Stimulated activated CD4-positive, alpha-beta T cell treated with anti-CD3 and anti-CD28 coated beads, TNF-alpha, amount 100 ng/mL, for 48 hours (primary cell): ENCODE data around the gene ZAR1.

Experiments used
- DNase-seq, 3 donors: peaks; one replicate each; pipeline ENCODE4 v3.0.0-alpha.2; 2020; ENCODE audit warnings: low read depth in 3 of 3

Gene ZAR1

DNA sequence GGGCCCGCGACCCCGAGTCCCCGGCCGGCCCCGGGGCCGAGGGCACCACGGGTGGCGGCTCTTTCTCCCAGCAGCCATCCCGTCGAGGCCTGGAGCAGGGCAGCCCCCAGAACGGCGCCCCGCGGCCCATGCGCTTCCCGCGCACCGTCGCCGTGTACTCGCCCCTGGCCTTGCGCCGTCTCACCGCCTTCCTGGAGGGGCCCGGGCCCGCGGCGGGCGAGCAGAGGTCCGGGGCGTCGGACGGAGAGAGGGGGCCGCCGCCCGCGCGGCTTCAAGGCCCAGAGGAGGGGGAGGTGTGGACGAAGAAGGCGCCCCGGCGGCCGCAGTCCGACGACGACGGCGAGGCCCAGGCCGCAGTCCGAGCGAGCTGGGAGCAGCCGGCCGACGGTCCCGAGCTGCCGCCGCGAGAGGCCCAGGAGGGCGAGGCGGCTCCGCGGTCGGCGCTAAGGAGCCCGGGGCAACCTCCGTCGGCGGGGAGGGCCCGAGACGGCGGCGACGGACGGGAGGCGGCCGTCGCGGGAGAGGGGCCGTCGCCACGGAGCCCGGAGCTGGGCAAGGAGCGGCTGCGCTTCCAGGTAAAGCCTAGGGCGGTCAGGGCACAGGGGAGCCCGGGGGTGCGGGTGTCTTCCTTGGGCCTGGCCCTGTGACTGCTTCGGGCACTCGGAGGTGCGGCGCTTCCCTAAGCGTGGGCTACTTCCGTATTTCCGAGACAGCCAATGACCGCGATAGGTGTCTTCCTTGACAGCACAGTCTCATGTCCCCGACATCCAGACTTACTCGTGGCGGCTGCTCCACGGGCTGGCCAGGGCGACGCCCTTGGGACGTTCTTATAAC is 845 bp downstream of the ZAR1 start:
- no peak for DNase-seq

DNA sequence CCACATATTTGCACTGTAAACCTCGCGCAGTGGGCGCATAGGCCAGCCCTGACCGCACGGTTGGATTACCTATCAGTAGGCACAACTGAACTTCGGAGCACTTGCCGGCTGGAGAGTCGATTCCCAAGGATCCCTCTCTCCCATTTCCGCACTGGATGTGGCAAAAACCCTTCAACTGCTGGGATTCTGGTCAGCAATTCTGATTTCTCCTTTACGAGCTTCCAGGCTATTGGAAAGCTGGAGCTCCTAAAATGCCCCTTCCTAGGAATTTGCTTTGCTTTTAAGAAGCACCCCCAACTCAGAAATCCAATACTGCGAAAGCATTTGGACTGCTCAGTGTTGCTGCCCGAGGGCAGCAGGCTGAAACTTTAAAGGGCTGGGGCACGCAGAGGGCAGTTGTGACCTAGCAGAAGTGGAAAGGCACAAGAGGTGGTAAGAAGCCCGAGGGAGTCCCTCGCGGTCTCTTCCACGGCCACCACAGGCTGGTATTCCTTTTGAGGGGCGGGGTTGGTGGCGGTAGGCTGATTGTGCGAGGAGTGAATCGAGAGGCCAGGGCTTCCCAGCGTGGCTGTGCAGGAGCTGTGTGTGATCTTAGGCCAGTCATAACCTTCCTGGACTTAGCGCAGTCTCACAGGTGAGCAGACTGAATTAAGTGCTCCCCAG is 1.6 kb downstream of the ZAR1 start:
- no peak for DNase-seq

DNA sequence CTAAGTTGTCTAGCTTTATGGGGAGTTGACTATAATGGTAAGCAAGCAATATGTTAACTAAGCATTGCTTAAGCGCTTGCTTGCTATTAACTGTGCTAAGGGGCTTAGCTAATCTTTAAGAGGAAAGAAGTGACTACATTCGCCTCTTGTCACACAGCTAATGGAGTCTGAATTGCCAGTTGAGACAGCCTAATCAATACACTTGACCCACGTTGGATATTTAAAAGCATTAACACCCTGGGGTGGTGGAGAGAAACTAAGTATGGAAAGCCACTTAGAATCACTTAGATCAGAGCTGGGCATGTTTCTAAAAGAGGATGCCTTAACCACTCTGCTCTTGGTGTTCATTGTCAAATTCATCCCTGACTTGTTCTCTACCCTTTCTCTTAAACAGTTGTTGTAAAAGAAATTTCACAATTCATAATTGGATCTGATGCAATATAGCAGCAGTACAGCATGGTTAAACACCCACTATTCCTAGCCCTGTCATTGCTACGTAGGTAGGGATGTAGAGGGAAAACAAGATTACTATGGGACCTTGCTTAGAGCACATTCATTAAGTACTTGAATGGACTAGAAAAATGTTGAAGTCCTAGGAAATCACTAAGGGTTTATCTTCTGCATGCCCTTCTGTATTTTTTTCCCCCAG is 3.5 kb downstream of the ZAR1 start:
- DNase-seq, result no peak

GRCh38 chr4:48495941-48496340 is 5.9 kb downstream of the ZAR1 start:
- no peak for DNase-seq

- DNase-seq, result no peak
Measured at GRCh38 chr4:48498895-48499294, 8.8 kb downstream of the ZAR1 start.

- no peak for DNase-seq
Measured at GRCh38 chr4:48499551-48500066, 9.6 kb downstream of the ZAR1 start.

DNA sequence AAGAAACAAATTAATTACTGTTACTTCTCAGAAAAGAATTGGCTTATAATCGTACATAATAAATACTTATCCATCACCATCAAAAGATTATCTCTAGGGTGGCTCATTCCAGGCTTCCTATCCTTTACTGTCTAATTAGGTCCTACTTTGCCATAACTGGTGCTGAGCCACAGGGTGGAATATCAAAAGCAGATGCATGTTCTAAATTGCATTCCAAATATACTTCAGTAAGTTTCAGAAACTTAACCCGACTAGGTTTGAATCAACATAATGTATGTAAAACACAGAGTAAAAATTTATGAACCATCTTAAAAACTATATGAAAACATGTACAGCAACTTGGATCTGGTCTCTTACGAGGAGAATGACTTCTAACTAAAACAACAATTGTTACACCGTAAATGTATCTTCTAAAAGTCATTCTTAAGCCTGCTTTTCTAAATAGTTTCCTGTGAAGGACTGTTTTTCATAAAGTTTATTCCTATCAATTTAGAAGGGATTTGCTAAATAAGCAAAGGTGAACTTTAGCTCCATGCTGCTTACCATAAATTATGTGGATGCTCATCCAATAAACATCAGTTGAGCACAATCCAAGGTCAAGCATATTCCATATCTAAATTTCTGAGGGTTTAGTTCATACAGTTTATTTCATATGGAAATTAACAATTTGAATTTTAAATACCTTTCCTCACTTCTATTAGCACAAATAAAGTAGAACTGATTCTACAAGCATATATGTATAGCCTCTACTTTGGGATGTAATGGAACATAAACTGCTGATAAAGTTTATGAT is 13.4 kb downstream of the ZAR1 start:
- DNase-seq, result no peak

DNA sequence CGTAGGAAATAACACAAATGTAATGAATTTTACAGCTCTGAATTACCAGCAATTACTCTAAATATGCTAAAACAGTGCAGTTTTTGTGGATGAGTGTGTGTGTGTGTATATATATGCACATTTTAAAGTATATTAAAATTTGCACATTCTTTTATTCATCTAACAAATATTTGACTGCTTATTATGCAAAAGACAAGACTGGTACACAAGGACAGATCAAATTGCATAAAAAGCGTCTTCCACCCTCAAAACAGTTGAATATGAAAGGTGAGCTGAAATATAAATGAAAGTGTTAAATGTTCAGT is 13.9 kb downstream of the ZAR1 start:
- no peak for DNase-seq

DNA sequence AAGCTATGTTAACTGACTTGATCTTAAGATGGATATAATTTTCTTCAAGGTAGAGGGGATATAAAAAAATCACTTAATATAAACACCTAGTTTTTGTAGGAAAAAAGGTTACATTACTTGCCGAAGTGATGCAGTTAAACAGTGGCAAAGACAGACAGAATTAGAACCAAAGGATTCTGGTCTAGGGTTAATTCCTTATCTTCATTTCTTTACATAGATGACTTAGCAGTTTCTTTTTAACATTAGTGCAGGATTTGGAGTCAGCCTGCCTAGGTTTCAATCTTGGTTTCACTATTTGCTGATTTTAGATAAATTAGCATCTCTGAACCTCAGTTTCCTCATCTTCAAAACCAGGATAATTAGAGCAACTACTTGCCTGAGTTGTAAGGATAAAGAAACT is 14.3 kb downstream of the ZAR1 start:
- no peak for DNase-seq

DNA sequence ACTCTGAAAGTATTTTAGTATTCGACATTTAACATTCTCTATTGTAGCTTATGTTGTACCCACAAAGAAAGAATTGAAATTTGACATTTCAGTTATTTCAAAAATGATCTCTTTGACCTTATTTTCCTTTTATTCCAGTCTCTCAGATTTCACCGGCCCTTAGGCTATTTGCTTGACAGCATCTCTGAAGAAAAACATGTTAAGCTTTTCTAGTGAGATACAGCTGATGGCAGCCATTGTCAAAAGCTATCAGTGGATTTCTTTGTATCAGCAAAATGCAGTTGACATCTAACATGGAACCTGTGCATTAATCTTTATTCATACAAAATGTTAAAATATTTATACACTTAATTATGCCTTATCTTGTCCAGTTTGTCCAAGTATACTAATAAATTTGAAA is 16.7 kb downstream of the ZAR1 start:
- DNase-seq, result no peak

GRCh38 chr4:48509543-48509942 is 19.5 kb downstream of the ZAR1 start:
- DNase-seq, result no peak

- DNase-seq, result no peak
Measured at GRCh38 chr4:48518143-48518542, 28.1 kb downstream of the ZAR1 start.

DNA sequence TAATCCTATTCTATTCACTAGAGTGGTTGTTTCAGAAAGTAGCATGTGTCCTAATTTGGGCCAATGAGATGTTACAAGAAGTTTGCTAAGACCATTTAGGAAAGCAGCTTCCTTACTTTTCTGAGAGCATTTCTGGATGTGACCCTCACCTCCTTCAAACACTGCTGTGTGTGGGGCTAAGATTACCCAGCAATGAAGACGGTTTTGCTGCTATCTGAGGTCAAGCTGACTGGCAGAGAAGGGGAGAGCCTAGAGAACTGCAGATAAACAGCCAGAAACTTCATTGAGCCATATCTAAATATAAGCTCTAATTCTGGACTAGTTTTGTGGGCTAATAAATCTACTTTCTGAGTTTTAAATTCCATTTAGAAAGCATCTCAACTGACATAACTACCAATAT is 36.4 kb downstream of the ZAR1 start:
- DNase-seq, result no peak

- no peak for DNase-seq
Measured at GRCh38 chr4:48538358-48538757, 48.3 kb downstream of the ZAR1 start.

- no peak for DNase-seq
Measured at GRCh38 chr4:48539597-48539996, 49.5 kb downstream of the ZAR1 start.

GRCh38 chr4:48542888-48543287 is 52.8 kb downstream of the ZAR1 start:
- no peak for DNase-seq

GRCh38 chr4:48543796-48544195 is 53.7 kb downstream of the ZAR1 start:
- DNase-seq, result no peak
